ENCODE measurements around the gene BTF3. TPM values are rescaled to one million over a fixed set of nuclear protein-coding genes. Genes with fewer than 3 reads are reported as not detected.

Gene BTF3
- total and polyA plus RNA-seq, 9 of the 15 experiments (the other 6 are each of a cell fraction or from before 2014, with no cell fraction given), result 534 to 1,637 (median 848) TPM

- TF ChIP-seq RBM25 (IDR thresholded peaks at IDR 0.05; ENCODE audit: low read depth, low read length, severe bottlenecking) (no peak), ZNF696 (CRISPR knock-in tag; conservative IDR thresholded peaks at IDR 0.05) (no peak), SRSF9 (IDR thresholded peaks at IDR 0.05; ENCODE audit: borderline replicate concordance, low read depth, low read length) (no peak), ELF1 (tag; IDR thresholded peaks at IDR 0.05) (no peak), USF1 (CRISPR knock-in tag; IDR thresholded peaks at IDR 0.05) (no peak), NELFE (IDR thresholded peaks at IDR 0.05; ENCODE audit: insufficient read depth, insufficient read length) (no peak), ARID3A (IDR thresholded peaks at IDR 0.05; ENCODE audit: borderline replicate concordance, low read depth, low read length) (no peak), DIDO1 (tag; IDR thresholded peaks at IDR 0.05; ENCODE audit: low read depth) (no peak)
Measured at GRCh38 chr5:73545403-73545779, 47.1 kb downstream of the BTF3 start (continued).

- Histone ChIP-seq H3K4me1 (replicated peaks in 1 of 2; ENCODE audit: control insufficient read depth in 2 of 2, insufficient read depth in 2 of 2, low read length in 2 of 2) (peaks cover 0 to 5% of the 10 kb centered on the region in 2 experiments; a peak in 2 of 5 replicates), H4K20me1 (replicated peaks; ENCODE audit: control insufficient read depth, insufficient read depth, low read length) (no peaks in the 10 kb centered on the region), H3K4me2 (ENCODE audit: insufficient read depth, low read length) (no peak overlapping the region), H3K27ac (ENCODE audit: extremely low read depth, low read depth, low read length) (no peak overlapping the region), H3K9me3 (replicated peaks; ENCODE audit: control insufficient read depth, insufficient read depth, low read depth, low read length) (no peaks in the 10 kb centered on the region), H2AFZ (ENCODE audit: low read depth, low read length) (no peak overlapping the region), H3K36me3 (ENCODE audit: control insufficient read depth, insufficient read depth, low read length) (peaks cover 14% of the 10 kb centered on the region; the same call in 1 of the 3 replicates), H3K4me3 (no peak overlapping the region), H3K79me2 (ENCODE audit: control insufficient read depth, insufficient read depth, low read length) (no peaks in the 10 kb centered on the region), H3K9ac (ENCODE audit: insufficient read depth in 1 of 2, low read depth in 2 of 2, low read length in 2 of 2) (no peak overlapping the region), H3K9me1 (ENCODE audit: control insufficient read depth, insufficient read depth, low read length) (no peaks in the 10 kb centered on the region), H3K27me3 (ENCODE audit: control insufficient read depth in 2 of 2, insufficient read depth in 2 of 2, low read length in 2 of 2) (no peaks in the 10 kb centered on the region)
- POLR2A ChIA-PET, result no interaction called here
- FAIRE-seq (no peak), DNase-seq (ENCODE audit: extremely low read depth in 1 of 4, low spot score in 3 of 4) (no peak), ATAC-seq (no peak)
- no TSS peak for BruUV-seq (replicated peaks)
- intact Hi-C loops (cut with micrococcal nuclease) (no loop called here), in situ Hi-C loops (cut with MboI) (no loop called here)
- WGBS (ENCODE audit: insufficient coverage, low coverage, missing lambda C conversion rate), result 35% methylated on average over 1 of the region's 1 CpG
- TF ChIP-seq ATF1 (CRISPR knock-in tag; IDR thresholded peaks at IDR 0.05) (no peak), ATF1 (tag; IDR thresholded peaks at IDR 0.05) (no peak), ZSCAN32 (CRISPR knock-in tag; IDR thresholded peaks at IDR 0.05) (no peak), ZC3H4 (CRISPR knock-in tag; IDR thresholded peaks at IDR 0.05; ENCODE audit: borderline replicate concordance) (no peak), ZNF174 (CRISPR knock-in tag; IDR thresholded peaks at IDR 0.05) (no peak), SIN3B (IDR thresholded peaks at IDR 0.05; ENCODE audit: low read depth) (no peak), ZNF232 (CRISPR knock-in tag; IDR thresholded peaks at IDR 0.05) (no peak), PRMT5 (CRISPR knock-in tag; IDR thresholded peaks at IDR 0.05) (no peak), HES1 (IDR thresholded peaks at IDR 0.05; ENCODE audit: low read depth) (no peak), KDM4B (IDR thresholded peaks at IDR 0.05; ENCODE audit: borderline replicate concordance in 2 of 2, low read depth in 1 of 2) (no peak), NFXL1 (CRISPR knock-in tag; IDR thresholded peaks at IDR 0.05) (no peak)
- CTCF ChIA-PET (ENCODE audit: low intra/inter-chr PET ratio), result no interaction called here
Measured at GRCh38 chr5:73550016-73550415, 51.8 kb downstream of the BTF3 start.
